Subcutaneous abdominal adipose tissue (tissue), 5 donors: Measurements from ENCODE around the gene RAPSN.

Experiments used
- H3K27ac ChIP-seq: one replicate; pipeline ENCODE4 v1.7.0; 2013; ENCODE audit warnings: low read depth, mild to moderate bottlenecking, inconsistent platforms, low read length, moderate library complexity
- H3K27me3 ChIP-seq, 5 donors: one replicate each; pipeline ENCODE4 v1.7.0; 2013; ENCODE audit warnings: low read length in 5 of 5, inconsistent platforms in 1 of 5; ENCODE audit not compliant: control insufficient read depth in 5 of 5, insufficient read depth in 4 of 5
- H3K36me3 ChIP-seq, 5 donors: one replicate each; pipeline ENCODE4 v1.7.0; 2013; ENCODE audit warnings: low read length in 5 of 5; ENCODE audit not compliant: control insufficient read depth in 5 of 5, insufficient read depth in 5 of 5
- H3K4me1 ChIP-seq, 5 donors: one replicate each; pipeline ENCODE4 v1.7.0; 2013; ENCODE audit warnings: low read length in 5 of 5, mild to moderate bottlenecking in 3 of 5, moderate library complexity in 1 of 5; ENCODE audit not compliant: control insufficient read depth in 5 of 5, insufficient read depth in 5 of 5
- H3K4me3 ChIP-seq, 5 donors: one replicate each; pipeline ENCODE4 v1.7.0; 2013; ENCODE audit warnings: low read length in 5 of 5, low read depth in 1 of 5
- H3K9ac ChIP-seq, 5 donors: one replicate each; pipeline ENCODE4 v1.7.0; 2013; ENCODE audit warnings: low read length in 5 of 5, mild to moderate bottlenecking in 4 of 5, moderate library complexity in 3 of 5
- H3K9me3 ChIP-seq, 5 donors: one replicate each; pipeline ENCODE4 v1.7.0; 2013; ENCODE audit warnings: low read length in 5 of 5; ENCODE audit not compliant: control insufficient read depth in 5 of 5
- donor health status: healthy.
- donor health status: healthy.
- donor health status: healthy.
- donor health status: healthy.
- donor health status: healthy.

Gene RAPSN

GRCh38 chr11:47425611-47426010 lies 23.3 kb downstream of the RAPSN start:
- Histone ChIP-seq H3K36me3 (peaks cover 0 to 42% (median 31%) of the 10 kb centered on the region in 5 donors), H3K9ac (peak overlapping the region in 4 of 5 donors; percentile 82 to 96 (median 95)), H3K4me3 (peak overlapping the region; percentile 83 to 96 (median 92)), H3K27me3 (no peaks in the 10 kb centered on the region), H3K4me1 (peaks cover 5 to 17% (median 13%) of the 10 kb centered on the region in 5 donors), H3K27ac (peak overlapping the region; percentile 94), H3K9me3 (no peaks in the 10 kb centered on the region)

GRCh38 chr11:47418454-47419259 lies 30.3 kb downstream of the RAPSN start:
- H3K36me3 ChIP-seq: peaks cover 0 to 88% (median 73%) of the 10 kb centered on the region in 5 donors
- H3K4me3 ChIP-seq: no peak overlapping the region
- H3K9me3 ChIP-seq: no peaks in the 10 kb centered on the region
- H3K27me3 ChIP-seq: no peaks in the 10 kb centered on the region
- H3K27ac ChIP-seq: no peak overlapping the region
- peaks cover 0 to 19% (median 14%) of the 10 kb centered on the region in 5 donors for H3K4me1 ChIP-seq
- H3K9ac ChIP-seq: no peak overlapping the region

GRCh38 chr11:47417712-47418111 lies 31.2 kb downstream of the RAPSN start:
- Histone ChIP-seq H3K27me3 (no peaks in the 10 kb centered on the region), H3K9me3 (no peaks in the 10 kb centered on the region), H3K4me1 (peaks cover 0 to 23% (median 14%) of the 10 kb centered on the region in 5 donors), H3K4me3 (no peak overlapping the region), H3K9ac (no peak overlapping the region), H3K27ac (no peak overlapping the region), H3K36me3 (peaks cover 0 to 85% (median 67%) of the 10 kb centered on the region in 5 donors)

- no peaks in the 10 kb centered on the region for H3K27me3 ChIP-seq
- peaks cover 0 to 23% (median 14%) of the 10 kb centered on the region in 5 donors for H3K4me1 ChIP-seq
- peak overlapping the region in 2 of 5 donors; percentile 43 to 49 for H3K9ac ChIP-seq
- no peak overlapping the region for H3K4me3 ChIP-seq
- H3K9me3 ChIP-seq: no peaks in the 10 kb centered on the region
- peaks cover 0 to 78% (median 58%) of the 10 kb centered on the region in 5 donors for H3K36me3 ChIP-seq
- H3K27ac ChIP-seq: peak overlapping the region; percentile 76
Measured at GRCh38 chr11:47415949-47416472, 32.9 kb downstream of the RAPSN start.

GRCh38 chr11:47415091-47415854 lies 33.7 kb downstream of the RAPSN start:
- peak overlapping the region; percentile 76 for H3K27ac ChIP-seq

GRCh38 chr11:47414685-47415070 lies 34.3 kb downstream of the RAPSN start:
- Histone ChIP-seq H3K4me1 (peaks cover 0 to 30% (median 25%) of the 10 kb centered on the region in 5 donors), H3K9me3 (no peaks in the 10 kb centered on the region), H3K27ac (no peak overlapping the region), H3K4me3 (no peak overlapping the region), H3K27me3 (no peaks in the 10 kb centered on the region), H3K36me3 (peaks cover 0 to 75% (median 50%) of the 10 kb centered on the region in 5 donors), H3K9ac (no peak overlapping the region)

More at GRCh38 chr11:47415091-47415854, 33.7 kb downstream of the RAPSN start:
- Histone ChIP-seq H3K36me3 (peaks cover 0 to 78% (median 54%) of the 10 kb centered on the region in 5 donors), H3K9me3 (no peaks in the 10 kb centered on the region), H3K9ac (peak overlapping the region in 2 of 5 donors; percentile 43 to 49), H3K27me3 (no peaks in the 10 kb centered on the region), H3K4me1 (peaks cover 0 to 24% (median 19%) of the 10 kb centered on the region in 5 donors), H3K4me3 (no peak overlapping the region)

- Histone ChIP-seq H3K36me3 (peaks cover 0 to 70% (median 47%) of the 10 kb centered on the region in 5 donors), H3K27ac (no peak overlapping the region), H3K9ac (no peak overlapping the region), H3K9me3 (no peaks in the 10 kb centered on the region), H3K4me1 (peaks cover 3 to 35% (median 30%) of the 10 kb centered on the region in 5 donors), H3K27me3 (no peaks in the 10 kb centered on the region), H3K4me3 (no peak overlapping the region)
Measured at GRCh38 chr11:47413908-47414684, 34.8 kb downstream of the RAPSN start.

GRCh38 chr11:47413351-47413750 lies 35.6 kb downstream of the RAPSN start:
- Histone ChIP-seq H3K36me3 (peaks cover 0 to 63% (median 40%) of the 10 kb centered on the region in 5 donors), H3K4me3 (no peak overlapping the region), H3K27me3 (no peaks in the 10 kb centered on the region), H3K9ac (no peak overlapping the region), H3K9me3 (no peaks in the 10 kb centered on the region), H3K4me1 (peaks cover 4 to 41% (median 36%) of the 10 kb centered on the region in 5 donors), H3K27ac (no peak overlapping the region)

GRCh38 chr11:47411884-47412746 lies 36.8 kb downstream of the RAPSN start:
- no peaks in the 10 kb centered on the region for H3K27me3 ChIP-seq
- no peak overlapping the region for H3K4me3 ChIP-seq
- peaks cover 0 to 52% (median 30%) of the 10 kb centered on the region in 5 donors for H3K36me3 ChIP-seq
- H3K9ac ChIP-seq: no peak overlapping the region
- H3K27ac ChIP-seq: no peak overlapping the region
- H3K4me1 ChIP-seq: peaks cover 8 to 49% (median 44%) of the 10 kb centered on the region in 5 donors
- H3K9me3 ChIP-seq: no peaks in the 10 kb centered on the region
